H9 (cell line): ENCODE measurements around the gene HOXB1. TPM values are rescaled to one million over a fixed set of nuclear protein-coding genes. Genes with fewer than 3 reads are reported as not detected.

Experiments
- DNase-seq: peaks from one replicate; pipeline ENCODE4 v3.0.0-alpha.2; 2017
- H2AFZ ChIP-seq: one replicate; pipeline ENCODE4 v1.6.1; 2013; ENCODE audit warnings: mild to moderate bottlenecking, low read length, control low read depth, moderate library complexity
- H2AK5ac ChIP-seq: 2 replicates; pipeline ENCODE4 v1.6.1; 2013; ENCODE audit warnings: low read length, control low read depth, mixed read lengths; ENCODE audit not compliant: insufficient read length
- H2BK120ac ChIP-seq: one replicate; pipeline ENCODE4 v1.6.1; 2013; ENCODE audit warnings: low read depth, mild to moderate bottlenecking, low read length, control low read depth, inconsistent platforms; ENCODE audit not compliant: poor library complexity, severe bottlenecking
- H2BK12ac ChIP-seq: 2 replicates; pipeline ENCODE4 v1.6.1; 2013; ENCODE audit warnings: low read length, control low read depth, mixed read lengths, low read depth; ENCODE audit not compliant: insufficient read length
- H2BK15ac ChIP-seq: 2 replicates; pipeline ENCODE4 v1.6.1; 2013; ENCODE audit warnings: low read depth, low read length, control low read depth
- H2BK20ac ChIP-seq: one replicate; pipeline ENCODE4 v1.6.1; 2013; ENCODE audit warnings: low read depth, mild to moderate bottlenecking, low read length, control low read depth, inconsistent platforms; ENCODE audit not compliant: poor library complexity, severe bottlenecking
- H2BK5ac ChIP-seq: 2 replicates; pipeline ENCODE4 v1.6.1; 2013; ENCODE audit warnings: low read length, control low read depth, mixed read lengths; ENCODE audit not compliant: insufficient read length
- H3K14ac ChIP-seq: 2 replicates; pipeline ENCODE4 v1.6.1; 2013; ENCODE audit warnings: low read length, control low read depth; ENCODE audit not compliant: insufficient read depth
- H3K18ac ChIP-seq: 2 replicates; pipeline ENCODE4 v1.6.1; 2013; ENCODE audit warnings: low read depth, mild to moderate bottlenecking, mixed read lengths, low read length, control low read depth; ENCODE audit not compliant: insufficient read length
- H3K23ac ChIP-seq: 2 replicates; pipeline ENCODE4 v1.6.1; 2013; ENCODE audit warnings: low read length, control low read depth, mixed read lengths, low read depth; ENCODE audit not compliant: insufficient read length
- H3K23me2 ChIP-seq: 2 replicates; pipeline ENCODE4 v1.6.1; 2013; ENCODE audit warnings: low read depth, mild to moderate bottlenecking, mixed read lengths, low read length, control low read depth; ENCODE audit not compliant: insufficient read length, poor library complexity, severe bottlenecking
- H3K27ac ChIP-seq: 2 replicates; pipeline ENCODE4 v1.5.1; 2013; ENCODE audit warnings: low read length, control low read depth, mixed read lengths, low read depth; ENCODE audit not compliant: insufficient read length
- H3K27me3 ChIP-seq: 2 replicates; pipeline ENCODE4 v1.6.1; 2013; ENCODE audit warnings: low read length, control low read depth, inconsistent platforms; ENCODE audit not compliant: insufficient read depth
- H3K4ac ChIP-seq: 2 replicates; pipeline ENCODE4 v1.6.1; 2013; ENCODE audit warnings: low read depth, mild to moderate bottlenecking, control low read depth, inconsistent platforms, low read length, moderate library complexity
- H3K4me1 ChIP-seq: 2 replicates; pipeline ENCODE4 v1.6.1; 2013; ENCODE audit warnings: low read length, control low read depth, inconsistent platforms; ENCODE audit not compliant: insufficient read depth
- H3K4me2 ChIP-seq: 2 replicates; pipeline ENCODE4 v1.6.1; 2013; ENCODE audit warnings: low read length, control low read depth, mixed read lengths; ENCODE audit not compliant: insufficient read length, insufficient read depth
- H3K56ac ChIP-seq: 2 replicates; pipeline ENCODE4 v1.6.1; 2013; ENCODE audit warnings: low read depth, mild to moderate bottlenecking, mixed read lengths, low read length, control low read depth; ENCODE audit not compliant: insufficient read length
- H3K79me1 ChIP-seq: 2 replicates; pipeline ENCODE4 v1.6.1; 2013; ENCODE audit warnings: low read depth, mild to moderate bottlenecking, moderate library complexity, low read length, control low read depth, inconsistent platforms; ENCODE audit not compliant: insufficient read depth, poor library complexity, severe bottlenecking
- H3K79me2 ChIP-seq: 2 replicates; pipeline ENCODE4 v1.6.1; 2013; ENCODE audit warnings: low read length, control low read depth, inconsistent platforms; ENCODE audit not compliant: insufficient read depth
- H3K9ac ChIP-seq: 2 replicates; pipeline ENCODE4 v1.6.1; 2013; ENCODE audit warnings: low read length, control low read depth, mixed read lengths; ENCODE audit not compliant: insufficient read length; ENCODE audit errors: extremely low read depth
- H3K9me3 ChIP-seq: one replicate; pipeline ENCODE4 v1.6.1; 2013; ENCODE audit warnings: low read depth, low read length, inconsistent platforms; ENCODE audit not compliant: control insufficient read depth
- H3T11ph ChIP-seq: one replicate; pipeline ENCODE4 v1.6.1; 2013; ENCODE audit warnings: mild to moderate bottlenecking, low read length, control low read depth, inconsistent platforms
- H4K20me1 ChIP-seq: one replicate; pipeline ENCODE4 v1.6.1; 2013; ENCODE audit not compliant: control insufficient read depth, insufficient read length, insufficient read depth
- H4K5ac ChIP-seq: 2 replicates; pipeline ENCODE4 v1.6.1; 2013; ENCODE audit warnings: low read depth, mild to moderate bottlenecking, mixed read lengths, low read length, control low read depth; ENCODE audit not compliant: insufficient read length
- H4K8ac ChIP-seq: replicated peaks from 2 replicates; pipeline ENCODE4 v1.6.1; 2013; ENCODE audit warnings: low read length, control low read depth, mixed read lengths, low read depth; ENCODE audit not compliant: insufficient read length
- H4K91ac ChIP-seq: 2 replicates; pipeline ENCODE4 v1.6.1; 2013; ENCODE audit warnings: low read depth, mild to moderate bottlenecking, moderate library complexity, mixed read lengths, low read length, control low read depth; ENCODE audit not compliant: insufficient read length
- H3K27ac Mint-ChIP-seq, 3 experiments: 2 replicates in 2 of 3; 3 replicates in 1 of 3; pipeline ENCODE4 v1.8.0; 2020 to 2021; ENCODE audit warnings: mixed read lengths in 3 of 3, mild to moderate bottlenecking in 1 of 3, moderate library complexity in 1 of 3
- H3K27me3 Mint-ChIP-seq: 2 replicates; pipeline ENCODE4 v1.8.0; 2021; ENCODE audit warnings: low read depth, mild to moderate bottlenecking, moderate library complexity, mixed read lengths
- H3K36me3 Mint-ChIP-seq, 3 experiments: 2 replicates in 2 of 3; 3 replicates in 1 of 3; pipeline ENCODE4 v1.8.0; 2020 to 2021; ENCODE audit warnings: low read depth in 3 of 3, mixed read lengths in 3 of 3; ENCODE audit not compliant: insufficient read depth in 1 of 3
- H3K4me1 Mint-ChIP-seq, 2 experiments: 2 replicates each; pipeline ENCODE4 v1.8.0; 2020; ENCODE audit warnings: mixed read lengths in 2 of 2
- H3K4me3 Mint-ChIP-seq, 2 experiments: 2 replicates in 1 of 2; 3 replicates in 1 of 2; pipeline ENCODE4 v1.8.0; 2020 to 2021; ENCODE audit warnings: mild to moderate bottlenecking in 2 of 2, mixed read lengths in 2 of 2, moderate library complexity in 1 of 2
- H3K9me3 Mint-ChIP-seq, 2 experiments: 2 replicates in 1 of 2; 3 replicates in 1 of 2; pipeline ENCODE4 v1.8.0; 2020; ENCODE audit warnings: mild to moderate bottlenecking in 2 of 2, mixed read lengths in 2 of 2, moderate library complexity in 1 of 2
- WGBS: extraction: QIAGEN DNeasy Blood & Tissue Kit; methylation state at CpG from one replicate; pipeline ENCODE4 v1.1.7; 2013; ENCODE audit warnings: missing lambda C conversion rate, low lambda C conversion rate, mixed read lengths; ENCODE audit not compliant: insufficient read length; ENCODE audit errors: extremely low coverage; 5-methylcytosine and 5-hydroxymethylcytosine counted together
- total RNA-seq: library from RNA; stranded (reverse); gene quantifications from 2 replicates; pipeline ENCODE4 v1.2.1, GENCODE V29; 2021
- TF ChIP-seq, protein P1 (sequence below): fragments of 200-600 bp; sonication (generic); conservative IDR thresholded peaks from 3 replicates; pipeline ENCODE4 v1.8.0; 2021; ENCODE audit warnings: antibody characterized with exemption, mild to moderate bottlenecking

Gene HOXB1
- total RNA-seq, 1 experiment from 2014 or later, result not detected

DNA sequence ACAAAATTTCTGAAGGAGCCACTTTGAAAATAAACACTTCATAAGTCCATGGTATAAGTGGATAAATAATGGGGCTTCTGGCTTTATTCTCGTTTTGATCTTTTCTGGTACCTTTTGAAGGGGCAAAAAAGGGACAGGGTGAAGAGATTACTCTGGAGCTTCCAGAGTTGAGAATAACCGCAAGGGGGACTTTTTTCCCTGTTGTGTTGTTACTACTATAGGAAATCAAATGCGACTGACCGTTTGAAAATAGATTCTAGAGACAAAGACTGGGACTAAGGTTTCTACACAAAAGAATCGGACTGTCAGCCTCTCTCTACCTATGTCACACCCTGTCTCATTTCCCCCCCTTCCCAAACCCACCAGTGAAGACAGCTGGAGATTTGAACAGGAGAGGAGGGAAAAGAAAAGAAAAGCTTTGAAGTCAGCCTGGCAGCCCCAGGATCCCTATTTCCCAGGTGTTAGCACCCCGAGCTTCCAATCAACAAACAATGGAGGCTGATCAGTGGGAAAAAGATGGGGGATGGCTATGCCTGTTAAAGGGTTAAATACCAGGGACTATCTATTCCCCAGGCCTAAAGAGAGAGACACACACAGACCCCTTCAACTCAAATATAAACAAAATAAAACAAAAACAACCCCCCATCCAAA is 39.0 kb upstream of the HOXB1 start:
- H3K56ac ChIP-seq, result no peak overlapping the region
- Mint-ChIP-seq H3K36me3 (no peaks in the 10 kb centered on the region; a peak in 1 of 7 replicates), H3K9me3 (peaks cover 0 to 12% of the 10 kb centered on the region in 2 experiments; a peak in 1 of 5 replicates), H3K27me3 (no peaks in the 10 kb centered on the region), H3K4me3 (no peak overlapping the region), H3K4me1 (peaks cover 6 to 18% of the 10 kb centered on the region in 2 experiments), H3K27ac (no peak overlapping the region)
- H3K18ac ChIP-seq, result no peak overlapping the region
- peaks cover 2% of the 10 kb centered on the region; the same call in 1 of the 2 replicates for H3K4me1 ChIP-seq
- no peak overlapping the region for H4K8ac ChIP-seq
- no peak overlapping the region for H3K4me2 ChIP-seq
- H3T11ph ChIP-seq, result no peak overlapping the region
- DNase-seq, result no peak
- no peak overlapping the region for H2BK12ac ChIP-seq
- no peak overlapping the region for H4K5ac ChIP-seq
- H3K23me2 ChIP-seq, result no peaks in the 10 kb centered on the region
- no peak overlapping the region for H4K91ac ChIP-seq
- H3K79me2 ChIP-seq, result no peaks in the 10 kb centered on the region
- H3K9me3 ChIP-seq, result no peaks in the 10 kb centered on the region
- H3K14ac ChIP-seq, result no peak overlapping the region
- no peak overlapping the region for H3K27ac ChIP-seq
- H2BK15ac ChIP-seq, result no peak overlapping the region
- no peak overlapping the region for H3K23ac ChIP-seq
- peaks cover 4% of the 10 kb centered on the region for H4K20me1 ChIP-seq
- WGBS, result no CpG with 5 or more reads among the region's 6 CpGs
- TF ChIP-seq, protein P1, sequence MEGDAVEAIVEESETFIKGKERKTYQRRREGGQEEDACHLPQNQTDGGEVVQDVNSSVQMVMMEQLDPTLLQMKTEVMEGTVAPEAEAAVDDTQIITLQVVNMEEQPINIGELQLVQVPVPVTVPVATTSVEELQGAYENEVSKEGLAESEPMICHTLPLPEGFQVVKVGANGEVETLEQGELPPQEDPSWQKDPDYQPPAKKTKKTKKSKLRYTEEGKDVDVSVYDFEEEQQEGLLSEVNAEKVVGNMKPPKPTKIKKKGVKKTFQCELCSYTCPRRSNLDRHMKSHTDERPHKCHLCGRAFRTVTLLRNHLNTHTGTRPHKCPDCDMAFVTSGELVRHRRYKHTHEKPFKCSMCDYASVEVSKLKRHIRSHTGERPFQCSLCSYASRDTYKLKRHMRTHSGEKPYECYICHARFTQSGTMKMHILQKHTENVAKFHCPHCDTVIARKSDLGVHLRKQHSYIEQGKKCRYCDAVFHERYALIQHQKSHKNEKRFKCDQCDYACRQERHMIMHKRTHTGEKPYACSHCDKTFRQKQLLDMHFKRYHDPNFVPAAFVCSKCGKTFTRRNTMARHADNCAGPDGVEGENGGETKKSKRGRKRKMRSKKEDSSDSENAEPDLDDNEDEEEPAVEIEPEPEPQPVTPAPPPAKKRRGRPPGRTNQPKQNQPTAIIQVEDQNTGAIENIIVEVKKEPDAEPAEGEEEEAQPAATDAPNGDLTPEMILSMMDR, result no peak; the same call in 2 of the 3 replicates
- H2AFZ ChIP-seq, result no peak overlapping the region
- H2BK5ac ChIP-seq, result no peak overlapping the region
- H3K79me1 ChIP-seq, result no peaks in the 10 kb centered on the region
- no peak overlapping the region for H2AK5ac ChIP-seq
- no peak overlapping the region for H3K4ac ChIP-seq
- peaks cover 100% of the 10 kb centered on the region for H3K27me3 ChIP-seq
- no peak overlapping the region for H2BK20ac ChIP-seq
- H2BK120ac ChIP-seq, result no peak overlapping the region
- H3K9ac ChIP-seq, result no peak overlapping the region
